Neural progenitor cell (in vitro differentiated cells): Measurements from ENCODE around the gene CCT6B. TPM values are rescaled to one million over a fixed set of nuclear protein-coding genes. Genes with fewer than 3 reads are reported as not detected.
A peak's percentile ranks its signal among the peaks of the same experiment; 100 is the strongest.

ENCODE experiments used
- DNase-seq: peaks from one replicate; pipeline ENCODE4 v3.0.0-alpha.2; 2016; ENCODE audit warnings: low spot score
- H2AFZ ChIP-seq: fragments of 200-600 bp; sonication (generic); replicated peaks from 2 replicates; pipeline ENCODE4 v1.6.1; 2016; ENCODE audit warnings: antibody characterized with exemption
- H3F3A ChIP-seq: fragments of 200-600 bp; sonication (generic); 2 replicates; pipeline ENCODE4 v1.6.1; 2016; ENCODE audit warnings: antibody characterized with exemption, low read depth
- H3K27ac ChIP-seq: fragments of 200-600 bp; sonication (generic); 2 replicates; pipeline ENCODE4 v1.5.1; 2016; ENCODE audit warnings: mild to moderate bottlenecking
- H3K27me3 ChIP-seq: fragments of 200-600 bp; sonication (generic); 2 replicates; pipeline ENCODE4 v1.6.1; 2016; ENCODE audit warnings: mild to moderate bottlenecking, moderate library complexity
- H3K36me3 ChIP-seq: fragments of 200-600 bp; sonication (generic); 2 replicates; pipeline ENCODE4 v1.5.1; 2016
- H3K4me1 ChIP-seq: fragments of 200-600 bp; sonication (generic); 2 replicates; pipeline ENCODE4 v1.6.1; 2016; ENCODE audit warnings: mixed run types
- H3K4me2 ChIP-seq: fragments of 200-600 bp; sonication (generic); 2 replicates; pipeline ENCODE4 v1.6.1; 2016
- H3K4me3 ChIP-seq: fragments of 200-600 bp; sonication (generic); 2 replicates; pipeline ENCODE4 v1.5.1; 2016
- H3K79me2 ChIP-seq: fragments of 200-600 bp; sonication (generic); 2 replicates; pipeline ENCODE4 v1.6.1; 2016; ENCODE audit warnings: low read depth
- H3K9ac ChIP-seq: fragments of 200-600 bp; sonication (generic); 2 replicates; pipeline ENCODE4 v1.6.1; 2016
- H3K9me3 ChIP-seq: fragments of 200-600 bp; sonication (generic); 2 replicates; pipeline ENCODE4 v1.5.1; 2016; ENCODE audit warnings: low read depth
- H4K20me1 ChIP-seq: fragments of 200-600 bp; sonication (generic); 2 replicates; pipeline ENCODE4 v1.6.1; 2016; ENCODE audit warnings: low read depth
- H3K27ac Mint-ChIP-seq: 3 replicates; pipeline ENCODE4 v1.8.0; 2021; ENCODE audit warnings: mixed read lengths
- H3K27me3 Mint-ChIP-seq: 2 replicates; pipeline ENCODE4 v1.8.0; 2022; ENCODE audit warnings: low read depth, mild to moderate bottlenecking, inconsistent platforms, moderate library complexity, mixed read lengths; ENCODE audit not compliant: insufficient read depth
- H3K36me3 Mint-ChIP-seq: 3 replicates; pipeline ENCODE4 v1.8.0; 2021; ENCODE audit warnings: mixed read lengths
- H3K4me1 Mint-ChIP-seq: 3 replicates; pipeline ENCODE4 v1.8.0; 2021; ENCODE audit warnings: mixed read lengths
- H3K4me3 Mint-ChIP-seq: 3 replicates; pipeline ENCODE4 v1.8.0; 2021; ENCODE audit warnings: mild to moderate bottlenecking, moderate library complexity, mixed read lengths
- H3K9me3 Mint-ChIP-seq: 3 replicates; pipeline ENCODE4 v1.8.0; 2020; ENCODE audit warnings: mixed read lengths
- EZH2 ChIP-seq: fragments of 200-600 bp; sonication (generic); IDR thresholded peaks from 2 replicates; pipeline ENCODE4 v1.6.1; 2017; ENCODE audit warnings: antibody characterized with exemption, mild to moderate bottlenecking, moderate library complexity
- EZH2phosphoT487 ChIP-seq: fragments of 200-600 bp; sonication (generic); IDR thresholded peaks from 2 replicates; pipeline ENCODE4 v1.6.1; 2017; ENCODE audit warnings: antibody characterized with exemption
- total RNA-seq: library from RNA; depleted of rRNA; stranded (reverse); fragments of >200 nt; gene quantifications from 2 replicates; pipeline ENCODE4 v1.2.3, GENCODE V29; 2015; ENCODE audit warnings: low replicate concordance
- TF ChIP-seq, protein P1 (sequence below): fragments of 200-600 bp; sonication (generic); IDR thresholded peaks from 2 replicates; pipeline ENCODE4 v1.5.1; 2017; ENCODE audit warnings: antibody characterized with exemption, mild to moderate bottlenecking

The CCT6B gene
- total RNA-seq, 1 donor from 2014 or later, result 5.0 TPM

- no peaks in the 10 kb centered on the region for H3K27me3 ChIP-seq
- no peaks in the 10 kb centered on the region for H3K9me3 Mint-ChIP-seq
- H3K79me2 ChIP-seq, result peaks cover 47% of the 10 kb centered on the region
- H3K27ac ChIP-seq, result peak within 1 kb of the TSS; percentile 83
- peak within 1 kb of the TSS; percentile 85 for H2AFZ ChIP-seq
- peaks cover 11% of the 10 kb centered on the region for H4K20me1 ChIP-seq
- DNase-seq, result peak; percentile 96
- no peaks in the 10 kb centered on the region for H3K36me3 ChIP-seq
- H3K4me1 ChIP-seq, result peaks cover 18% of the 10 kb centered on the region
- peaks cover 41% of the 10 kb centered on the region for H3K4me1 Mint-ChIP-seq
- peaks cover 13% of the 10 kb centered on the region for H3K36me3 Mint-ChIP-seq
- peak within 1 kb of the TSS; percentile 99 for H3K27ac Mint-ChIP-seq
- H3K4me3 ChIP-seq, result peak within 1 kb of the TSS; percentile 83
- peak within 1 kb of the TSS; percentile 94 for H3K4me2 ChIP-seq
- TF ChIP-seq, protein P1, sequence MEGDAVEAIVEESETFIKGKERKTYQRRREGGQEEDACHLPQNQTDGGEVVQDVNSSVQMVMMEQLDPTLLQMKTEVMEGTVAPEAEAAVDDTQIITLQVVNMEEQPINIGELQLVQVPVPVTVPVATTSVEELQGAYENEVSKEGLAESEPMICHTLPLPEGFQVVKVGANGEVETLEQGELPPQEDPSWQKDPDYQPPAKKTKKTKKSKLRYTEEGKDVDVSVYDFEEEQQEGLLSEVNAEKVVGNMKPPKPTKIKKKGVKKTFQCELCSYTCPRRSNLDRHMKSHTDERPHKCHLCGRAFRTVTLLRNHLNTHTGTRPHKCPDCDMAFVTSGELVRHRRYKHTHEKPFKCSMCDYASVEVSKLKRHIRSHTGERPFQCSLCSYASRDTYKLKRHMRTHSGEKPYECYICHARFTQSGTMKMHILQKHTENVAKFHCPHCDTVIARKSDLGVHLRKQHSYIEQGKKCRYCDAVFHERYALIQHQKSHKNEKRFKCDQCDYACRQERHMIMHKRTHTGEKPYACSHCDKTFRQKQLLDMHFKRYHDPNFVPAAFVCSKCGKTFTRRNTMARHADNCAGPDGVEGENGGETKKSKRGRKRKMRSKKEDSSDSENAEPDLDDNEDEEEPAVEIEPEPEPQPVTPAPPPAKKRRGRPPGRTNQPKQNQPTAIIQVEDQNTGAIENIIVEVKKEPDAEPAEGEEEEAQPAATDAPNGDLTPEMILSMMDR, result no peak
- no peak for TF ChIP-seq EZH2
- no peak for TF ChIP-seq EZH2phosphoT487
- H3K4me3 Mint-ChIP-seq, result peak within 1 kb of the TSS; percentile 99
- H3K9me3 ChIP-seq, result no peaks in the 10 kb centered on the region
- H3K9ac ChIP-seq, result peak within 1 kb of the TSS; percentile 86
- no peaks in the 10 kb centered on the region for H3K27me3 Mint-ChIP-seq
- peaks cover 9% of the 10 kb centered on the region for H3F3A ChIP-seq
Measured at GRCh38 chr17:34980353-34980680, 19.1 kb upstream of the CCT6B start, which contains the start of gene LIG3. Gene LIG3, plus strand, starts transcription at chr17:34980512. Its CDS starts 2,494 bp downstream, at chr17:34983006.

DNA sequence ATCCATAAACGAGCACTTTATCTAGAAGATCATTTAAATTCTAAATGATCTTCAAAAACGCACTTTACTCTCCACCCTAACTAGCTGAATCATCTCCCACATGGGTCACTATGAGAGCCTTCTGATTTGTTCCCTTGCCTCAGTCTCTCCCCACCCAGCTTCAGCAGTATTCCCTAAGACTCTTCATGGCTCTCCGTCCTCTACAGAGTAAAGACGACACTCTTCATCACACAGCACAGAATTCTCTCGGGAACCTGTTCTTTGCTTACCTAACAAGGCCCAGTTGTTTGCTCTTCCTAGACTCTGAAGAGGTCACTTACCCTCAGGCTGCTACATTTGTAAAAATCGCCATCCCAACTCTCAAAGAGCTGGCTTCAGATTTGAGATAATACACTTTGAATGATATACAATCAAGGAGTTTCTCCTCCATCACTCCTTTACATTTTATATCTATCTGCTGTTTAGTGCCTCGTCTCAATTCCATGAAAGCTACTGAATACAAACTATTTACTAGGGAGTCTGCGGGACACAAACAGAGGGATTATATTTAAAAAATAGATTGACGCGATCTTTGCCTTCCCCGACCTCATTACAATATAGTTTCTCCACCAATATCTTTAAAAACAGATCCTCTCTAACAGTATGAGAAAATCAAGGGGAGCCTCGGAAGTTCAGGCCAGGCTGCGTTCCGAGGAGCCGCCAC lies 18.5 kb upstream of the CCT6B start:
- H3K27ac Mint-ChIP-seq, result peak overlapping the region; percentile 93
- H3K4me1 Mint-ChIP-seq, result peaks cover 41% of the 10 kb centered on the region
- peak overlapping the region; percentile 85 for H2AFZ ChIP-seq

GRCh38 chr17:34979153-34979552 lies 17.9 kb upstream of the CCT6B start:
- Histone ChIP-seq H3K36me3 (no peaks in the 10 kb centered on the region), H3K4me3 (peak overlapping the region; percentile 83), H3K9ac (no peak overlapping the region), H3K4me2 (no peak overlapping the region), H3K27ac (no peak overlapping the region), H3K4me1 (peaks cover 18% of the 10 kb centered on the region), H2AFZ (no peak overlapping the region), H3K9me3 (no peaks in the 10 kb centered on the region), H4K20me1 (peaks cover 7% of the 10 kb centered on the region), H3F3A (peaks cover 9% of the 10 kb centered on the region), H3K79me2 (peaks cover 36% of the 10 kb centered on the region), H3K27me3 (no peaks in the 10 kb centered on the region)
- H3K9me3 Mint-ChIP-seq, result no peaks in the 10 kb centered on the region
- peaks cover 38% of the 10 kb centered on the region for H3K4me1 Mint-ChIP-seq
- no peak for DNase-seq
- H3K27ac Mint-ChIP-seq, result no peak overlapping the region
- no peaks in the 10 kb centered on the region for H3K27me3 Mint-ChIP-seq
- TF ChIP-seq, protein P1, result no peak
- no peak for TF ChIP-seq EZH2phosphoT487
- no peak for TF ChIP-seq EZH2
- peak overlapping the region; percentile 93 for H3K4me3 Mint-ChIP-seq
- H3K36me3 Mint-ChIP-seq, result peaks cover 8% of the 10 kb centered on the region

More for the DNA sequence above, 18.5 kb upstream of the CCT6B start:
- peaks cover 9% of the 10 kb centered on the region for H3F3A ChIP-seq
- Mint-ChIP-seq H3K27me3 (no peaks in the 10 kb centered on the region), H3K9me3 (no peaks in the 10 kb centered on the region), H3K4me3 (peak overlapping the region; percentile 93), H3K36me3 (peaks cover 10% of the 10 kb centered on the region)
- peak; percentile 18 for DNase-seq
- H3K9ac ChIP-seq, result peak overlapping the region; percentile 52
- H4K20me1 ChIP-seq, result peaks cover 7% of the 10 kb centered on the region
- H3K9me3 ChIP-seq, result no peaks in the 10 kb centered on the region
- H3K27me3 ChIP-seq, result no peaks in the 10 kb centered on the region
- H3K4me2 ChIP-seq, result peak overlapping the region; percentile 94
- H3K79me2 ChIP-seq, result peaks cover 42% of the 10 kb centered on the region
- TF ChIP-seq EZH2phosphoT487 (no peak), EZH2 (no peak)
- TF ChIP-seq, protein P1, result no peak
- peaks cover 18% of the 10 kb centered on the region for H3K4me1 ChIP-seq
- H3K4me3 ChIP-seq, result peak overlapping the region; percentile 83
- H3K36me3 ChIP-seq, result no peaks in the 10 kb centered on the region
- H3K27ac ChIP-seq, result no peak overlapping the region
